H7 (cell line): Measurements from ENCODE around the gene CTCF. TPM values are rescaled to one million over a fixed set of nuclear protein-coding genes. Genes with fewer than 3 reads are reported as not detected.
A peak's percentile ranks its signal among the peaks of the same experiment; 100 is the strongest.

Source experiments
- DNase-seq: peaks from one replicate; pipeline ENCODE4 v3.0.0; 2012
- H3K27me3 ChIP-seq: 2 replicates; pipeline ENCODE4 v1.6.0; 2011; ENCODE audit warnings: mild to moderate bottlenecking, low read length; ENCODE audit not compliant: control insufficient read depth, insufficient read depth
- H3K36me3 ChIP-seq: replicated peaks from 2 replicates; pipeline ENCODE4 v1.5.1; 2011; ENCODE audit warnings: low read length; ENCODE audit not compliant: control insufficient read depth, insufficient read depth
- H3K4me3 ChIP-seq: 2 replicates; pipeline ENCODE4 v1.5.1; 2011; ENCODE audit warnings: low read depth, mild to moderate bottlenecking, control low read depth, low read length, moderate library complexity; ENCODE audit not compliant: insufficient read depth
- total RNA-seq: library from RNA; depleted of rRNA; stranded (reverse); fragments of >200 nt; shearing (Covaris generic); gene quantifications from 2 replicates; pipeline ENCODE4 v1.2.3, GENCODE V29; 2014

Gene CTCF
- total RNA-seq, 1 experiment from 2014 or later, result 35.7 TPM

DNA sequence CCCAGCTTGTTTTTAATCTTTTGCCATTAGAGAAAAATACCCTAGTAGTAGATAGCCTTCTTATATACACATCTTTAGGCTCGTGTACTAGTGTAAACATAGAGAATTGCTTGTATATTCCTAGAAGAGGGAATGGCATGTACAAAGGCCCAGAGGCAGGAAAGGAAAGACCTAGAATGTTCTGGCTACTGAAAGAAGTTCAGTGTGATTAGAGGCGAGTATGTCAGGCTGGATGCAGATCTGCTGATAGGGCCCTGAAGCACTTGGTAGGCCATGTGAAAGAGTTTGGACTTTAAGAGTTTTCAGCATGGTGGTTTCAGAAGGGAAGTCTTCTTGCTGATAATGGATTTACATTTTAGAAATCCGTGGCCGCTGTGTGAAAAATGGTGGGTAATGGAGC is 17.4 kb downstream of the CTCF start:
- Histone ChIP-seq H3K36me3 (peaks cover 1% of the 10 kb centered on the region; the same call in 1 of the 2 replicates), H3K4me3 (no peak overlapping the region), H3K27me3 (no peaks in the 10 kb centered on the region)
- no peak for DNase-seq

DNA sequence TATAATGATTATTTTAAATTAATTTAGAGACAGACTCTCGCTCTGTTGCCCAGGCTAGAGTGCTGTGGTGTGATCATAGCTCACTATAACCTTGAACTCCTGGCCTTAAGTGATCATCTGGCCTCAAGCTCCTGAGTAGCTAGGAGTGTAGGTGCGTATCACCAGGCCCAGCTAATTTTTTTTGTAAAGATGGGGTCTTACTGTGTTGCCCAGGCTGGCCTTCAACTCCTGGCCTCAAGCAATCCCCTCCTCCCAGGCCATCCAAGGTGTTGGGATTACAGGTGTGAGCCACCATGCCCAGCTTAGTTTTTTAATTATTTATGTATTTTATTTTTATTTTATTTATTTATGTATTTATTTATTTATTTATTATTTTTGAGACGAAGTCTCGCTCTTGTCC is 17.9 kb downstream of the CTCF start:
- no peak overlapping the region for H3K4me3 ChIP-seq
- H3K36me3 ChIP-seq, result no peaks in the 10 kb centered on the region
- DNase-seq, result no peak

DNA sequence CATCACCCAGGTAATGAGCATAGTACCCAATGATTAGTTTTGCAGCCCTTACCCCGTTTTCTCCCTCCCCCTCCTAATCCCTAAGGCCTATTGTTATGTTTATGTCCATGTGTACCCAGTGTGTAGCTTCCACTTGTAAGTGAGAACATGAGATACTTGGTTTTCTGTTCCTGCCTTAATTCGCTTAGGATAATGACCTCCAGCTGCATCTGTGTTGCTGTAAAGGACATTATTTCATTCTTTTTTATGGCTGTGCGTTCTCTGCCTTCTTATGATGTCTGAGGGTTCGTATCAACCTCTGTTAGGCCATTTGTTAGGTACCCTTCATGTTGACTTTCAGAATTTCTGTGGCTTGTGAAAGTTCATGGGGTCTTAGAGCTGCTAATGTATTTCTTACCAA is 31.0 kb downstream of the CTCF start:
- peak; percentile 38 for DNase-seq
- Histone ChIP-seq H3K4me3 (no peak overlapping the region), H3K27me3 (no peaks in the 10 kb centered on the region), H3K36me3 (no peaks in the 10 kb centered on the region)

More for the DNA sequence above, 17.9 kb downstream of the CTCF start:
- H3K27me3 ChIP-seq, result no peaks in the 10 kb centered on the region

DNA sequence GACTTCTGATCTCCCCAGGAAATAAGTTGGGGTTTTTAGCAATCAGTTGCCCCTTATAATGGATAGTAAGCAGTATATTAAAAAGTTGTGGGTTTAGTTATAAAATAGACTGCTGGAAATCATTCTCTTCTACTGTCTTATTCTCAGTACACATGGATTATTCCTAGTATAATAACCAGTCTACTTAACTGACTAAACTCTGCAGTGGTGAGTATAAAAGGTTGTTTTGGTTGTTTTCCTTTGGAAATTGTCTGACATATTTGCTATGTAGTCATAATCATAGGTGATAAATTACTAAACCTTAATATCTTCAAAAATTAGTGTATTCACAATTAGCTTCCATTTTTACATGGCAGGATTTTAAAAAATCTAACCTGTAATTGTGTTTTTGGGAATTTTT is 31.4 kb downstream of the CTCF start:
- DNase-seq, result no peak
- Histone ChIP-seq H3K36me3 (no peaks in the 10 kb centered on the region), H3K27me3 (no peaks in the 10 kb centered on the region), H3K4me3 (no peak overlapping the region)

DNA sequence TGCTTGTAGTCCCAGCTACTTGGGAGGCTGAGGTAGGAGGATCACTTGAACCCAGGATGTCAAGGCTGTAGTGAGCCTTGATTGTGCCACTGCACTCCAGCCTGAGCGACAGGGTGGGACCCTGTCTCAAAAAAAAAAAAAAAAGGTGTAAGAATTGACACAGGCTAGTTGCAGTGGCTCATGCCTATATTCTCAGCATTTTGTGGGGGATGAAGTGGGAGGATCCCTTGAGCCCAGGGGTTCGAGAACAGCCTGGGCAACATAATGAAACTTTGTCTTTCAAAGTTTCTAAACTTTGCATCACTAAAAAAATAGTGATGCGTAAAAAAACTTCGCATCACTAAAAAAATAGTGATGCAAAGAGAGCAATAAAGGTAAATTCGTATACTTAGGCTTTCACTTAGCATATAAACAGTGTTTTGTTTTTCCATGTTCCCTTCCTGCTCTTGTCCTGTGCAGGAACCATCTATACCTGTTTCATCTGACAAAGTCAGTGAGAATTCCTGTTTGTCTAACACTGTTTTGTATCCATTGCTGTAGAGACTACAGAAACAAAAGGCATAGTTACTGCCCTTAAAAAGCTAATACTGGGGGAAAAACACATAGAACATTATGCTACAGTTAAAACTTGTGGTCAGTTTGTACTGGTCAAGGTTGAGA is 32.1 kb downstream of the CTCF start:
- Histone ChIP-seq H3K36me3 (no peaks in the 10 kb centered on the region), H3K4me3 (no peak overlapping the region), H3K27me3 (no peaks in the 10 kb centered on the region)
- no peak for DNase-seq

DNA sequence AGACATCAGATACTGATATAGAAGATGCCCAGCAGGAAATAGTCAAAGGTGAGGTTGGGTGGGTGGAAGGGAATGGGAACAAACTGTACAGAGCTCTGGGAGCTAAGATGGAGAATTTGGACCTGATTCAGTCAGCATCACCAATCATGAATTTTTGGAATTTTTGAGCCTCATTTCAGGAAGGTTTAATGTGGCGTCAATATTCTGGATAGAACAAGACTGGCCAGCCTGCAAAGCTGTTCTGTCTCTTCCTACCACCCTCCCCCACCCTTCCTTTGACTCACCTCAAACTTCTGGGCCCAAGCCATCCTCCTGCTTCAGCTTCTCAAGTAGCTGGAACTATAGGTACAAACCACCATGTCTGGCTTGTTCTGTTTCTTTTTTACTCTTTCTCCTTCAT is 32.6 kb downstream of the CTCF start:
- Histone ChIP-seq H3K4me3 (no peak overlapping the region), H3K36me3 (no peaks in the 10 kb centered on the region), H3K27me3 (no peaks in the 10 kb centered on the region)
- no peak for DNase-seq

DNA sequence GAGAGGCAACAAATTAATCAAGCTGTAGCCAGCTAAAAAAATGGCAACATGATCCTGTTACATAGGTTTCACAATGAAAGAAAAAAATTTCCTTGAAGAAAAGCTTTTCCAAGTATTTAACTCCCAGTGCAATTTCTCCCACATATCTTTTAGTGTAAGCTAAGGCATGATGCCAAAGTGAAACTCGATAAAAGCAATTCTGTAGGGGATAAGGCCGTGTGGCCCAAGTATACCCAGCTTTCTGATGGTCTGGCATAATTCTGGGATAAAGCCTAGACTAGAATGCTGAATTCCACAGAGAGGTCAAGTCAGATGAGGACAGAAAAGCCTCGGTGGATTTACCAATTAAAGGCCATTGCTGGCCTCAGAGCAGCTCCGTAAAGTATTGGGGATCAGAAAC is 36.2 kb downstream of the CTCF start:
- Histone ChIP-seq H3K27me3 (no peaks in the 10 kb centered on the region), H3K4me3 (no peak overlapping the region), H3K36me3 (no peaks in the 10 kb centered on the region)
- no peak for DNase-seq

DNA sequence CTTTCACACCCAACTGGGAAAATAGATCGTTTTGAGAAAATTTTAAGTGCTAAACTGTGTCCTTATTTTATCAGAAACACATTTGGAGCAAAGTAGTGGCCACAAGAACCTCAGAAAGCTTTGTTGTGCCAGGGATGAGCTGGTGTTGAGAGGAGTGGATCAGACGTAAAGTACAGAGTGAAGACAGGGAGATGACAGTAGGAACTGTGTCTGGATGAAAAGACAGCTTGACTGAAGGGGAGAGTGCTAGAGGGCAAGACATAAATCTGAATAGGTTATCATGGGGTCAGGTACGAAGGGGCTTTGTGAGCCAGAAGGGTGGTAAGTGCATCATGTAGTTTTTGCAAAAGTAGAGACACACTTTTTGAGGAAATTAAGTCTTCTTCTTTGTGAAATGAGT is 43.3 kb downstream of the CTCF start:
- no peak overlapping the region for H3K4me3 ChIP-seq
- no peaks in the 10 kb centered on the region for H3K27me3 ChIP-seq

GRCh38 chr16:67606632-67607031 is 44.3 kb downstream of the CTCF start:
- H3K36me3 ChIP-seq, result peaks cover 8% of the 10 kb centered on the region
- DNase-seq, result no peak

More for the DNA sequence above, 43.3 kb downstream of the CTCF start:
- DNase-seq, result no peak
- no peaks in the 10 kb centered on the region; the same call in 1 of the 2 replicates for H3K36me3 ChIP-seq

DNA sequence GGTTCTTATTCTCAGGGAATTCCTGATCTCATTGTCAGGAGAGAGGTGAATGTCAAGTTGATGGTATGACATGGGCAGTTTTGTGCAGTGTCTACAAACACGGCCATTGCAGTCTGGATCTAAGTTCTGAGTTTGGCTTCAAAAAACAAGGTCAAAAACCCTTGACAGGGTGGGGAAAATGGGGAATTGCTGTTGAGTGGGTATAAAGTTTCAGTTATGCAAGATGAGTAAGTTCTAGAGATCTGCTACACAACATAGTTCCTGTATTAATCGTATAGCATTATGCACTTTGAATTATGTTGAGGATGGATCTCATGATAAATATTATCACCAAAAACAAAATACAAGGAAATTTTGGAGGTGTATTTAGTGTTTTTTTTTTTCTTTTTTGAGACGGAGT is 46.0 kb downstream of the CTCF start:
- H3K27me3 ChIP-seq, result no peaks in the 10 kb centered on the region
- H3K4me3 ChIP-seq, result no peak overlapping the region
- peaks cover 10% of the 10 kb centered on the region for H3K36me3 ChIP-seq
- DNase-seq, result no peak

More at GRCh38 chr16:67606632-67607031, 44.3 kb downstream of the CTCF start:
- H3K4me3 ChIP-seq, result no peak overlapping the region
- no peaks in the 10 kb centered on the region for H3K27me3 ChIP-seq

DNA sequence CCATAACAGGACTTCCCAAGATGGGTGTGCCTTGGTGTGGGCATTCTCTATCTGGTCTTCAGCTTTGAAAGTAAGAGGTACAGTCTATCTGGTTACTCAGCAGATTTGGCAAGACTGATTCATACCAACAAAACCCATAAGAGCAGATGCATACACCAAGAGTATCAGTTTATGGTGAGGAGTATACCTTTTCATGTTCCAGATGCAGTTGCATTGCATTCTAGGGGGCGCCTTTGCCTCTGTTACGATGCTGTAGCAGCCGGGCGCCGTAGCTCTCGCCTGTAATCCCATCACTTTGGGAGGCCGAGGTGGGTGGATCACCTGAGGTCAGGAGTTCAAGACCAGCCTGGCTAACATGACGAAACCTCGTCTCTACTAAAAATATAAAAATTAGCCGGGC is 51.5 kb downstream of the CTCF start:
- DNase-seq, result peak; percentile 58
- no peaks in the 10 kb centered on the region for H3K27me3 ChIP-seq
- H3K36me3 ChIP-seq, result peaks cover 17% of the 10 kb centered on the region
- no peak overlapping the region for H3K4me3 ChIP-seq

GRCh38 chr16:67628216-67628615 is 65.9 kb downstream of the CTCF start:
- no peaks in the 10 kb centered on the region for H3K27me3 ChIP-seq
- H3K4me3 ChIP-seq, result no peak overlapping the region
- peaks cover 30% of the 10 kb centered on the region for H3K36me3 ChIP-seq
- no peak for DNase-seq

DNA sequence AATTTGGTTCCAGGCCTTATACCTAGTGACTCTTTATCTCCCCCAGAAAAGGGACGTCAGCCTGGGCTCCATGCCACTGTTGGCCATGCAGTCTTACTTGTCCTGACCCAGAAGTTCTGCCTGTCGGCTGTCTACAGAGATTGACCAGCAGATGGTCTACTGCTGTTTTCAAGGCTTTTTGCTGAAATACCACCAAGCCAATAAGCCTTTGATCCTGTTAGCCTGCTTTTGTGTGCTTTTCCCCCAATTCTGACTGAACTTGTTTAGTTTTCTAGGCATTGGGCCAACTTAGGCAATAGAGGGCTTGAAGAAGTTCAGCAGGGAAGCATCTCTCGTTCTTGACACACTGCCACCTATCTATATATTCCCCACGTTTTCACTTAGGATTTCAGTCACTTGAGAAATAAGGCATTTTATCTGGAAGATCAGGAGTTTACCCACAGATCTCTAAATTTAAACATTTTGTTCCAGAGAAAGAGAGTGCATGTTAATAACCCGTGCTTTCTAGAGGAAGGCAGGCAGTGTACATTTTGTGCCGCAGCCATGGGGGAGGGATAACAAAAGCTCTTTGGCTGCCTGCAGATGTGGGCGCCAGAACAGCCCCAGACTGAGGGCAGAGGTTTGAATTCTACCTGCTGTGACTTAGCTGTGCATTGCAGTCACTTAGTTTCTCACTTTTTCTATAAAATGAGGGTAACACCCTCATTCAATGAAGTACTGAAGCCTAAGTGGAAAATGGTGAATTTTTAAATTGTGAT is 70.3 kb downstream of the CTCF start:
- Histone ChIP-seq H3K4me3 (no peak overlapping the region), H3K36me3 (peaks cover 22% of the 10 kb centered on the region), H3K27me3 (no peaks in the 10 kb centered on the region)
- DNase-seq, result no peak

- H3K4me3 ChIP-seq, result no peak overlapping the region
- peaks cover 11% of the 10 kb centered on the region for H3K36me3 ChIP-seq
- DNase-seq, result no peak
- H3K27me3 ChIP-seq, result no peaks in the 10 kb centered on the region
These were observed 74.4 kb downstream of the CTCF start for GRCh38 chr16:67636713-67637112.

DNA sequence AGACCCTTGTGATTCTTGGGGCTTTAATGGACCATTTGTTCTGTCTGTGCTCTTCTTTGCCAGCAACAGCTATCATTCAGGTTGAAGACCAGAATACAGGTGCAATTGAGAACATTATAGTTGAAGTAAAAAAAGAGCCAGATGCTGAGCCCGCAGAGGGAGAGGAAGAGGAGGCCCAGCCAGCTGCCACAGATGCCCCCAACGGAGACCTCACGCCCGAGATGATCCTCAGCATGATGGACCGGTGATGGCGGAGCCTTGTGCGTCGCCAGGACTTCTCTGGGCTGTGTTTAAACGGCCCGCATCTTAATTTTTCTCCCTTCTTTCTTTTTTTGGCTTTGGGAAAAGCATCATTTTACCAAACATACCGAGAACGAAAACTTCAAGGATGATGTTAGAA is 75.3 kb downstream of the CTCF start:
- peaks cover 8% of the 10 kb centered on the region for H3K36me3 ChIP-seq
- DNase-seq, result no peak
- H3K4me3 ChIP-seq, result no peak overlapping the region
- no peaks in the 10 kb centered on the region for H3K27me3 ChIP-seq
